HG03095 (cell line): Measurements from ENCODE around the gene NLRP11.
"Not testable (repeated sequence)": the region's sequence is repeated elsewhere in the genome, so short reads cannot be mapped to it uniquely, and the experiment has no call there.

ENCODE experiments used
- ATAC-seq: cut with Tn5 transposase; IDR thresholded peaks from one replicate; pipeline ENCODE4 v1.9.1; 2021; ENCODE audit warnings: moderate library complexity; ENCODE audit not compliant: unreplicated experiment

Gene NLRP11

GRCh38 chr19:55781112-55781511 lies 50.7 kb downstream of the NLRP11 start:
- no peak for ATAC-seq

- no peak for ATAC-seq
These were observed 53.5 kb downstream of the NLRP11 start for GRCh38 chr19:55778331-55778730.

GRCh38 chr19:55777528-55777927 lies 54.3 kb downstream of the NLRP11 start:
- no peak for ATAC-seq

- not testable (repeated sequence) for ATAC-seq
These were observed 62.2 kb downstream of the NLRP11 start for GRCh38 chr19:55769632-55770031.

GRCh38 chr19:55768818-55769217 lies 63.0 kb downstream of the NLRP11 start, which contains the start of gene RFPL4AL1:
Gene RFPL4AL1 (plus strand): TSS chr19:55769118. CDS start chr19:55771805, 2,687 bp downstream.
- ATAC-seq = not testable (repeated sequence)

GRCh38 chr19:55766466-55766865 lies 65.3 kb downstream of the NLRP11 start:
- ATAC-seq = no peak

GRCh38 chr19:55758797-55759196 lies 73.0 kb downstream of the NLRP11 start, which contains the start of gene RFPL4A:
Gene RFPL4A (plus strand): TSS chr19:55759097. CDS start chr19:55761801, 2,704 bp downstream.
- ATAC-seq = not testable (repeated sequence)

GRCh38 chr19:55756808-55757207 lies 75.0 kb downstream of the NLRP11 start:
- not testable (repeated sequence) for ATAC-seq

GRCh38 chr19:55753401-55753800 lies 78.4 kb downstream of the NLRP11 start:
- no peak for ATAC-seq

- ATAC-seq = no peak
These were observed 81.1 kb downstream of the NLRP11 start for GRCh38 chr19:55750715-55751114.

- no peak for ATAC-seq
These were observed 93.5 kb downstream of the NLRP11 start, which contains the start of gene NLRP9 for GRCh38 chr19:55738302-55738701. Gene NLRP9 (minus strand): TSS chr19:55738402. CDS start chr19:55738374, 28 bp downstream.
